NCI-H128 (cell line): Measurements from ENCODE around the gene GNAO1.
A peak's percentile ranks its signal among the peaks of the same experiment; 100 is the strongest.

Source experiments
- DNase-seq: peaks from one replicate; lab custom pipeline; 2025; ENCODE audit not compliant: unreplicated experiment; lab: John Stamatoyannopoulos, UW

GNAO1 gene

DNA sequence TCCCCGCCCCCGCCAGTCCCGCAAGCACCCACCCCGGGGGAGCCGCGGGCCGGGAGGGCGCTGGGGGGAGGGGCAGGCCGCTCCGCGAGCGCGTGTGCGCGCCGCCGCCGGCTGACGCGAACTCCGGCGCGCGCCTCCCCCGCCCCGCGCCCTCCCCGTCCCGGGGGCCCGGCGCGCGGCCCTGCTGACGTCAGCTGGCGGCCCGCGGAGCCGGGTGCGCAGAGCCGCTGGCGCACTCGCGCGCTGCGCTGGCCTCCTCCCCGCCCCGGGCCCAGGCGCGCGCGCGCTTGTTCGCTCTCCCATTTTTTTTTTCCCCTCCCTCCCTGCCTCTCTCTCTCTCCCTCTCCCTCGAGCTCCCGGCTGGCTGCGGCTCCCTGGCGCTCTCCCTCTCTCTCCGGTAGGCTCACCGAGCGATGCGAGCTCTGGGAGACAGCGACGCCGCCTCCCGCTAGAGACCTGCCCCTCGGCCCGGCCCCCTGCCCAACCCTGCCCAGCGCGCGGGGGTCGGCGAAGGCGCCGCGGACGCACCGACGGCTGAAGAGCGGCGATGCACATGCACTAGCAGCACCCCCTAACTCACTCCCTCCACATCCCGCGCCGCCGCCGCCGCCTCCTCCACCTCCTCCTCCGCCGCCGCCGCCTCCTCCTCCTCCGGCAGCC is at the start of gene GNAO1:
TSS of gene GNAO1 (plus strand) at position 334 of the 660 bp plus-strand sequence. CDS start 747 bp downstream, outside the sequence.
- no peak for DNase-seq

DNA sequence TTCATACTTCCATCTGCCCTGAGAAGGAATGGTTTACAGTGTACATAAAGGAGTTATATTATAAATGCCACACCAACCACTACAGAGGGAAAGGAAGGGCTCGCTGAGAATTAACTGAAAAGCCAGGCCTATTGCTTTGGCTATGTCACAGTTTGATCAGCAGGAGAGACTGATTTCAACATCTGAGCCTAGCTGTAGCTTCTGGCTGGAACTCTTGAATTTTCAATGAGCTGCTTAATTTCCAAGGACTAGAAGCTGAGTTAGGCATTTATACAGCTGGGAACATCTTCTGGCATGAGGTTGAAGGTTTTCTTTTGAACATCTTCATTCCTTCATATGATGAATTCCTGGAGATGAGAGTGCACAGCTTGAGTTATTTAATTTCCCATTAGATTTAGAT is 47.6 kb upstream of the GNAO1 start:
- DNase-seq = no peak

DNA sequence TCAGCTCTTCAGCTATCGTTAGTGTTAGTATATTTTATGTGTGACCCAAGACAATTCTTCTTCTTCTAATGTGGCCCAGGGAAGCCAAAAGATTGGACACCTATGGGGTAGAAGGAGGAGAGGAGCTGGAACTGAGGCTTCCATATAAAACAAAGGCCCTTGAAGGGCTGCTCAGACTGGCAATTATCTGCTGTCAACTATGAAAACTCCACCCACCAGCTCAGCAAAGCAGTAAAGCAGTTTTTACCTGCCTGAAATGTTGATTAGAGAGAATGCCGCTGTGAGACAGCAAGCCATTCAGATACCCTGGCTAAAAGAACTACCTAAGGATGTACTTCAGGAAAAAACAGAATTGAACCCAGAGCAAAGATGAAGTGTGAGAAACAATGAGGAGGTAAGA is 45.9 kb upstream of the GNAO1 start:
- no peak for DNase-seq

DNA sequence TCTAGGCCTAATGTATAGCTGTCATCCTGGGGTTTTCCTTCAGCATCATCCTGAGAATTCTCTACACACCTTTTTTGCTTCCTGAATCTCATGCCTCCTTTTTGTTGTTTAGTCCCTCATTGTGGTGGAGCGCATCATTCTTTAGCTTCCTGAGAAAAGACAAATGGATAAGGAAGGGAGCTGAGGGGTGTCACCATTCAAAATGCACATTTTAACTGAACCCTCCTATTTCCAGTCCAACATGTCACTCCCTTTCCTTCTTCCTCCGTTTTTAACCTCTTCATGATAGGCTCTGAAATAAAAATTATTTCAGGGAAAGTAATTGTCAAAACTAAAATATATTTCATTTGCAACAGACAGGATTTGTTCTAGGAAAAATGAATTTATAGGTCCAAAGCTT is 39.7 kb upstream of the GNAO1 start:
- no peak for DNase-seq

DNA sequence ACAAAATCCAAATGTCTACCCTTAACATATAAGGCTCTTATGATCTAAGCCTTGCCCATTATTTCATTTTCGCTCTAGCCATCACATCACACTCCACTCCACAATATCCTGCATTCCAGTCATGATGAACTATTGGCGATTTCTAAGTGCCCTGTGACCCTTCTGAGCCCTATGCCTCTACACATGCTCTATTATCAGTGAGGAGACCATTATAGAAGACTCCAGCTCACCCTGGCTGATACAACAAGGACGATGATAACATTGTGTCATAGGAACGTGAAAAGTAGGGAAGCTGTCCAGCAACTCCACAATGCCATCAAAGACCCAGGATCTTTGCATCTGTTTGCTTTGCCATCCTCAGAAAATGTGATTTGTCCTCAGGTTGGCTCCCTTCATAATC is 29.6 kb upstream of the GNAO1 start:
- DNase-seq = no peak

DNA sequence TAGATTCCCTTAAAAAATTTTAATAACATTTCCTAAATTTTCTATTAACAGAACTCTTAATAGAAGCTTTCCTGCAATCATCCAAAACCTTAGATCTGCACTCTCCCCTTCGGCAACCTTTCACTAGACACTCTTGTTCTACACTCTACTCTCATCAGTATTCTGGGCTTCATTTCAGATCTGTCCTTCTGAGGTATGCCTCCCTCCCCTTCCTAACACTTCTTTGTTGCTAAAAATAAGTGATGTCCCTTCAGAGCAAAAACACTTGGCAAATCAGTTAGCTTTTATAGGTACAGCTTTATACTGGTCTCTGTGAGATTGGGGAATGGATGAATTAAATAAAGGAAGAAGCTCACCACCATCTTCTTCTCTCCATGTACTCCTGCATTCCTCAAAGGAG is 28.2 kb upstream of the GNAO1 start:
- no peak for DNase-seq

DNA sequence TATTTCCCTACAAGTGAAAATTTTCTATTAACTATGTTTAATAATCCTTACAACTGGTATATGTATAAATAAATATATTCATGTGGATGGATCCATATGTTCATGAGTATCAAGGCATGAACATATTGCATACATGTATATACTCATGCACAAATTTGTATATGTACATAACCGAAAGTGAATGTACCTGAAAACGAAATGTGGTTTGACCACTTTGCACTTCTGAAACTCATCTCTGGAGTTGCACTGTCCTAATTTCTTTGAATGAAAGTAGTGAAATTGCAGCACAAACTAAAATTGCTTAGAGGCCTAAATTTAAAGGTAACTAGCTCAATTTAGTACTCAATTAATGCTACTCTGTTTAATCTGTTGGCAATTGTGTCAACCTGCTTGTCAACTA is 27.4 kb upstream of the GNAO1 start:
- DNase-seq = no peak

DNA sequence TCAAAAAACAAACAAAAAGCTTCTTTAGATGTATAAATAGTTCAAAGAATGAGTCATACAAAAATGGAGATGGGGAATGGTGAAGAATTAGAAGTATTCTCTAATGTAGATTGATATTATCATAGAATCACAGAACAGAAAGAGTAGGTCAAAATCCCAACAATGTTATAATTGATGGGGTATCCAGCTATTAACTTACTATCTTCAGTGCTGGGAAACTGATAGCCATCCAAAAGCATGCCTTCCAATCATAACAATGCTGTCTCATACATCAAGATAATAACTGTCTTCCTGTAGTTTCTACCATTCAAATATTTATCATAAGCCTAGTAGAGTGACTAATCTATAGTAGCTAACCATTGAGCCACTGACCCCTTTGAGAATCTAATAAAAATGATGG is 26.7 kb upstream of the GNAO1 start:
- DNase-seq = no peak

DNA sequence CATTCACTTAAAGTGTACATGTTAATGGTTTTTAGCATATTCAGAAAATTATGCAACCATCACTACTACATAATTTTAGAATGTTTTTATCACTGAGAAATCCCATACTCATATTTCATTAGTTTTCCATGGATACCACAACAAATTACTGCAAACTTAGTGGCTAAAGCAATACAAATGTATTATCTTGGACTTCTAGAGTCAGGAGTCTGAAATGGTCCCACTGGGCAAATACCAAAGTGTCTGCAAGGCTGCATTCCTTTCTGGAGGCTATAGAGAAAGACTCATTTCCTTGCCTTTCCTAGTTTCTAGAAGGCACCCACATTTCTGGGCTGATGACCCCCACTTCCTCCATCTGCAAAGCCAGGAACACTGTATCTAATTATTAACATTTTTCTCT is 16.9 kb upstream of the GNAO1 start:
- no peak for DNase-seq

DNA sequence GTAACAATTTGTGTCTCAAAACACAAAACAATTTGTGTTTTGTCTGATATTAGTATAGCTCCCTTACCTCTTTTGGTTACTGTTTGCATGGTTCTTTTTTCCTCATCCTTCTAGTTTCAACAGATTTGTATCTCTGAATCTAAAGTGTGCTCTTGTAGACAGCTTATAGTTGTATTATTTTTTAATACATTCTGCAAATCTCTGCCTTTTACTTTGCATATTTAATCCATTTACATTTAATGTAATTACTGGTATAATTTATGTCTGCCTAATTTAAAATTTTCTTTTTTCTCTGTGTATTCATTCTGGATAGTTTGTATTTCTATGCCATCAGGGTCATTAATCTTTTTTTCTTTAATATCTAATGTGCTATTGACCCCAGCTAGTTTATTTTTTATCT is 9.9 kb upstream of the GNAO1 start:
- no peak for DNase-seq

DNA sequence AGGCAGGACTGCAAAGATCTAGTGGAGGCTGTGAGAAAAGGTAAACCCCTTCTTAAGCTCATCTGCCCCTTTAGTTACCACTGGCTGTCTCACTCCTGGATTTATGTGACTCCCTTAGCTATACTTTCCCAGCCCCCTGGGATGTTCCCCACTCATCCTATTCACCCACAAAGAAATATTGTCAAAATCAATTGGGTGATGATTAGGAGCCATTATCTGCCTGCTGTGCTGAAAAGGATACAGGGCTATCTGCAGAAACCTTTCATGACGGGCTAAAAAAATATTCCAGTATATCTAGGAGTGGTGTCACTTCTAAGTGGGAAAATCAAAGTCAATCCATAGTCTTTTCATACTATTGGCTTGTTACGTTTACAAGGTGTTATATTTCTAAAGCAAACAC is 8.0 kb upstream of the GNAO1 start:
- no peak for DNase-seq

DNA sequence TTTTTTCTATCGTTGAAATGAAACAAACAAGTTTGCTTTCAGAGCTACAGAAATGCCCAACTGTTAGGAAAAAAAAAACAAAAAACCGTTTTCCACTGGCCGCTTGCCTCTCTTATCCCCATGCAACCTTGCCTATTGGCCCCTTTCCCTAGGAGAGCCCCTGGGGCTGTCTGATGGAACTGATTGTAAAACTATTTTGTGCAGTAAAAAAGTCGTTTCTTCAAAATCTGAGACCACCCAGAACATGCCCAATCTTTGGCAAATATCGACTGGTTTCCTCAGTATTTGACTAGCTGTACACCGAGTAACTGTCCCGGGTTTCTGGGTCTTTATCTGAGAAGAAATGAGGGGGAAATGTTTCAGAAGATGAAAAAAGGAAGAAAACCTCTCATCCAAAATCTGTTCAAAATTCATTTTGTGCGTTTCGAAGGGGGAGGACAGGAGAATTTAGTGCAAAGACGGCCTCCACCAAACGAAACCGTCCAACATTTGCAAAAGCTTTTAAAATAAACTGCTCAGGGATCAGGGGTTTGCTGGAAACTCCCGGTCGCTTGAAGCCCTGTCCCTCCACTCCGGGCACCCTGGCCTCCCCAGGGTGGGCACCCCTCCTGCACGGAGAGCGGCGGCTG is 1.1 kb upstream of the GNAO1 start:
- DNase-seq = no peak

DNA sequence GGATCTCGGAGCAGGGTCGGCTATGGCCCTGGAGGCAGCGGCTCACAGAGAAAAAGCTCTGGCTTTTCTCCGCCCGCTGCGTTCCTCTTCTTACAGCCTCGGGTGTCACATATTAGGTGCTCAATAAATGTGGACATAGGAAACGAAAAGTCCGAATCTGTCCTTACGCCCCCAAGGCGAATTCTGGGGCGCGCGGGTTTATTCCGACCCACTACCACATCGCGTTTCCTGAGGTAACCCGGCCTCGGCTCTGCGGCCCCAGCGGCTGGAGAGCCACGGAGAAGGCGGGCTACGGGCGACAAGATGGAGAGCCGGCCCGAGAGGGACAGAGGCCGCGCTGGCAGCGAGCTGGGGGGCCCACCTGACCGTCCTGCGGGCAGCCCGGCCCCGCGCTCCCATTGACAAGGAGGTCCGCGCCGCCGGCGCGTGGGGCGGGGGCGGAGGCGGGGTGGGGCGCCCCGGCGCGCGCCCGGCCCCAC is 573 bp upstream of the GNAO1 start:
- no peak for DNase-seq

DNA sequence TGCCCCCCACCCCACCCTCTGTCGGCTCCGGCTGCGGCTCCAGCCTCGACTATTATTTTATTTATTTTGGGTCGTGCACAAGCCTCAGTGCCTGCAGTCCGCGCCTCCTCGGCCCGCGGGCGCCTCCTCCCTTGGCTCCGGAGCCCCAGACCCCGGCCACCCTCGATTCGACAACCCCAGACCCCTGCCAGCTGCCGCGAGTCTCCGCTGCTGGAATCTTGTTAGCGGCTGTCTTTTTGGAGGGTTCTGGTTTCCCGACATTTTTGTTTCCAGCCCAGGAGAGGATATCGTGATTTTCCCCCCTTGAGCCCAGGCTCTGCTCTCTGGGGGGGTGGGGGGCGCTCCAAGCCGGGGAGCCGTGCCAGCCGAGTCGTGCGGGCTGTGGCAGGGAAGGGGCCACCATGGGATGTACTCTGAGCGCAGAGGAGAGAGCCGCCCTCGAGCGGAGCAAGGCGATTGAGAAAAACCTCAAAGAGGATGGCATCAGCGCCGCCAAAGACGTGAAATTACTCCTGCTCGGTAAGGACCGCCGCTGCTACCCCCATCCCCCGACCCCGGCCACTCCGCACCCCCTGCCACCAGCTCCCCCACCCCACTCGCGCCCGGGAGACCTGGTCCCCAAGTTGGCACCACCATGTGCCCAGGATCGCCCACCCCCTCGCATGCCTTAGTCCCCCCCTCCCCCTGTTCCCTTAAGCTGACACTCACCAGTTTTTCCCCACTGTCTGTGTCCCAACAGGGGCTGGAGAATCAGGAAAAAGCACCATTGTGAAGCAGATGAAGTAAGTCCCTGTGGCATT is 746 bp downstream of the GNAO1 start:
- DNase-seq = no peak

DNA sequence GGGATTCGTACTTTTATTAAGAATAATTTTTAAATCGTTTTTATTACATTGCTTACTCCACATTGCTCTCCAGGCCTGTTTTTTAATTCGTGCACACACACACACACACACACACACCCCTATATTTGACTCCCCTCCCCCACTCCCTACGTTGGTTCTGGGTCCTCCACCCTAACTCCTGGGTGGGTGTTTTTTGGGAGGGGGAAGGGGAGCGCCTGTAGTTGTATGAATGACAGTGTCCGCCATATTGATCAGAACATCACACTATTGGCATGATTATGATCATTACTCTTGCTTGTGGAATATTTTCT is 1.3 kb downstream of the GNAO1 start:
- no peak for DNase-seq

DNA sequence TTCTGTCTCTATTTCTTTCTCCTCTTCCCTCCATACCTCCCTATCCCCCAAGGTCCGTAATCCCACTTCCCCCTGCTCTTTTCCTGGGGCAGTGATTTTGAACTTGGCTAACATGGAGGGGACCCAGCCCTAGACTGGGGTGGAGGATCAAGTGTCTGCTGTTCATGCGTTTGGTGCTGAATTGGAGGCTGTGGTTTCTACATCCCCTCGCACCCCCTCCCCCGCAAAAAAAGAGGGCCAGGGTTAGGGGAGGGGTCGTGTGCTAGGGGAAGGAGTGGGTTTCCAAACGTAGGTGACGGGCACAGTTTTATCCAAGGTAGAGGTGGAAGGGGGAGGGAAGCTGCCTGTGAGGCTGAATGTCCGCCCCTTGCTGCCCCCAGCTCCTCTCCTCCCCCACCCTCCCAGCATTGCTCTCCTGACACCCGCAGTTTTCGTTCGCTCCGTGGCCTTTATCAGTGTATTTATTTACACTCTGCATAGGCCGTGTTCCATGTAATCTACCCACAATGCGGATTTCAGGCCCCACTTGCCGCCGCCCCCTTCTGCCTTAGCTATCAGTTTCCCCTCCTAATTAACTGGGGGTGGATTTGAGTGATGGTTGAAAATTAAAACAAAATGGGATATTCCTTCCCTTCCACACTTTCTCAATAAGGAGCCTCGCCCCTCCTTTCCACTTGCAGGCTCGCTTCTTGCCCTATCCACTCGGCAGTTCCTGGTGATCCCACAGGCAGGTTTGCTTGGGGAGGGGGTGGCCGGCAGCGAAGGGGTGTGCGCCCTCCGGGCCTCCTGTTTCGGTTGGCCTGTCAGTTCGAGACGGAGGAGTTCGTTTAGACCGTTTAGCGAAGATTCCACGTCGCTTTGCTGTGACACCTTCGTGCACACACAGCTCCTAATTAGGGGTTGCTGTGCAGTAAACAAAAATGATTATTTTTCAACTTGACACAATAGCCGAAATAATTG is 2.0 kb downstream of the GNAO1 start:
- DNase-seq = no peak

DNA sequence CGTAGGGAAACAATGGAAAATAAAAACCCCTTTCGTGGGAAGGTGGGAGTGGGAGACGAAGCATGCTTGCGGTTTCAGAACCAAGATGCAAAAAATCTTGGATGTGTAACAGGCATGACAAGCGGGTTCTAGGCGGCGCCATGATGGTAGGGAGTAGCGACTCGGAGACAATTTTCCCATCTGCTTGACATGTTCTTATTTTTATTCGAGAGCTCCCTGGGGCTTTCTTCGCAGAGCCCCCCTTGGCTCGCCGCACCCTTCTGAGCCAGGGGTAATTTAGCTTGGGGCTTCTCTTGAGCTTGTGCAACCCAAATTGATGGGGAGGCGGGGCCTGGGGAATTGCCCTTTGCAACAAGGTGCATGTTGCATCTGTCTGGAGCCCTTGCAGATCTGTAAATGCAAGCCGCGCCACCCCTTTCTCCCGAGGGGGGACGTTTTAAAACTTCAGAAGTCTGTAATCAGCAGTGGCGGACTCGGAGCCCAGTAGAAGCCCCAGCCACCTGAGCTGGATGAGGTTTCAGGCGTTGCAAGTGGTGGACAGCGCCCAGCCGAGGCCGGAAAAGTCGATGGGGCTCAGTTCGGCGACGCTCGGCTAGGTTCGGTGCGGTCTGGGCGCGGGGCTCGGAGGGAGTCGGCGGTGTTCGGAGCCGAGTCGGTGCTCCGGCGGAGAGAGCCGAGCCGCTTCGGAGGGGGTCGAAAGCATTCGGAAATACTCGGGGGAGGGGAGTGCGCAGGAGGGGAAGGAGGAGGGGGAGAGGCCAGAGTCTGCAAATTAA is 2.9 kb downstream of the GNAO1 start:
- DNase-seq = peak; percentile 71

DNA sequence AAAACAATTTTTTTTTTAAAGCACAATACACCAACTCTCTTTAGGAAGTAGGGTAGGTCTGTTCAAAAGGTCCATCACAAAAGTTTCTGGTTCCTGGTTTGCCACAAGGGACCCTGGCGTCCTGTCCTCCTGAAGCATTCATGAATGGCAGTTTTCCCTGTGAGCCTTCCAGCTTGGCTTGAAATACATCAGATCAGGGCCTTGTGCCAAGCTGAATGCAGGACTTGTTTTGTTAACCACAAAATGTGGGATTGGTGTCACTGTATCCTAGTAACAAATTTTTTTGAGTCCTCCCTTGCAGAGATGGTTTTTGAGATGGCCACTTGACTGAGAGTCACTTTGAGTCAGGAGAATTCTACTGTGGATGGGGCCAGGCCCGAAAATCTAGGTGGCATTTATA is 3.9 kb downstream of the GNAO1 start:
- peak; percentile 63 for DNase-seq

DNA sequence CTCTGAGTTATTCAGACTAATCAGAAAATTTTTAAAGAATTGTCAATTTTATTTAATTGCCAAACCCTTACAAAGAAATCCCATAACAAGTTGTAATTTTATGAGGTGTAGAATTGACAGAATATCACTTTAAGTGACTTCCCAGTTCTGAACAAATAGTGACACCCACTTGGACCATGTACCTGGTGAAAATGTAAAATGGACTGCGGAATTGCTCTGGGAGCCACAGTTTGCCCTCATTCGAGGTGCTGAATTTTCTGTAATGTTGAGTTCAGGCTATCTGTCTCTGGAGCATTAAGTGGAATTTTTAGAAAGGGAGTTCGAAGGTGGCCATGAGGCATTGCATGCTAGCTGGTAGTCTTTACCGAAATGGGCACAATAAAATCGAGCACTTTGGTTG is 5.1 kb downstream of the GNAO1 start:
- no peak for DNase-seq

DNA sequence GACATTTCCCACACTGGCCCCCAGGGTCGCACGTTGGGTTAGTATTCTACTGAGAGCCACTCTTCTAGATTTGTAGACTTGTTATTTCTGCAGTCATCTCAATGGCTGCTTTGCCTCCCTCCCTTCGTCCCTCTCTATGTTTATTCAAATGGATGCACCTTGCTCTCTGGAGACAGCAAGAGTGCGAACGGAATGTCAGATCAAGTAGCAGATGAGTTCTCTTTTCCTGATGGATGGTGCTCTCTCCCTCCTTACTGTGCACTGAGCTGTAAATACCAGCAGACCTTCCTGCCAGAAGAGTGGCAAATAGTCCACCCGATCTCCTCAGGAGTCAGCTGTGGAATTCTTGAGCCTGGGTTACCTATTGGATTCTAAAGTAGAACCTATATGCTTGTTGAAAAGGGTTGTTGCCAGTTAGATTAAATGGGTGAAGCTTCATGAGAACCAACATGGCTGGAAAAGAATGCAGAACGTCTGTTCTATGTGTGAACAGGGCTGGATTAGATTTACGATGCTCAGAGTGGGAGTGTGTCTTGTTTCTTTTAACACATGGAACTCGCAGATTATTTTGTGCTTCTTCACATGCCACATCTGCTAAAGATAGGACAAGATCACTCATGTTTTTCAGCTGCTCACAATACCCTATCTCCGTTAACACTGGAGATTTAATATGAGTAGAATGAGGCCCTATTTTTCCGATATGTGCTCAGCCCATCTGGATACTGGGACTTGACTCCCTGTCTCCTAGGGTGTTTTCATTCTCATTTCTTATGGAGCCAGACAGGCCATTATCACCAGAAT is 6.1 kb downstream of the GNAO1 start:
- DNase-seq = no peak
